ENCODE results near the gene SLC35D1. TPM values are rescaled to one million over a fixed set of nuclear protein-coding genes. Genes with fewer than 3 reads are reported as not detected.

SLC35D1 gene
- total and polyA plus RNA-seq, 9 of the 15 experiments (the other 6 are each of a cell fraction or from before 2014, with no cell fraction given), result 2.3 to 10.4 (median 6.4) TPM

- peak; percentile 88 to 93 (median 92) for TF ChIP-seq CTCF (IDR thresholded peaks at IDR 0.05 in 2 of 3, conservative IDR thresholded peaks at IDR 0.05 in 1 of 3; ENCODE audit: insufficient read depth in 2 of 3, low read depth in 1 of 3, low read length in 3 of 3)
- TF ChIP-seq CTBP1 (IDR thresholded peaks at IDR 0.05; ENCODE audit: borderline replicate concordance), result peak; percentile 26; the same call in 1 of the 2 replicates
- TF ChIP-seq FIP1L1 (IDR thresholded peaks at IDR 0.05; ENCODE audit: low read depth, low read length, poor library complexity, severe bottlenecking), result no peak
- no peak for TF ChIP-seq MXI1 (IDR thresholded peaks at IDR 0.05; ENCODE audit: low read depth, low read length)
- no peak for TF ChIP-seq GABPB1 (CRISPR knock-in tag; IDR thresholded peaks at IDR 0.05)
- no peak for TF ChIP-seq SAFB2 (IDR thresholded peaks at IDR 0.05; ENCODE audit: borderline replicate concordance, low read depth, low read length, severe bottlenecking)
- TF ChIP-seq ZZZ3 (IDR thresholded peaks at IDR 0.05), result no peak
- TF ChIP-seq NCOA4 (IDR thresholded peaks at IDR 0.05; ENCODE audit: partially characterized antibody), result no peak
- peak; percentile 93 to 96 for TF ChIP-seq RAD21 (CRISPR knock-in tag; conservative IDR thresholded peaks at IDR 0.05 in 1 of 2, IDR thresholded peaks at IDR 0.05 in 1 of 2)
- TF ChIP-seq NRF1 (conservative IDR thresholded peaks at IDR 0.05 in 1 of 2, IDR thresholded peaks at IDR 0.05 in 1 of 2), result no peak
- peak; percentile 87 for TF ChIP-seq DEAF1 (CRISPR knock-in tag; IDR thresholded peaks at IDR 0.05)
- peak; percentile 61; the same call in 1 of the 2 replicates for TF ChIP-seq CC2D1A (IDR thresholded peaks at IDR 0.05)
- TF ChIP-seq REST (IDR thresholded peaks at IDR 0.05; ENCODE audit: borderline replicate concordance), result peak; percentile 88
- no peak for TF ChIP-seq REST (CRISPR knock-in tag; IDR thresholded peaks at IDR 0.05; ENCODE audit: low read depth)
- TF ChIP-seq NFRKB (IDR thresholded peaks at IDR 0.05; ENCODE audit: low read depth), result no peak
- TF ChIP-seq HIVEP1 (CRISPR knock-in tag; IDR thresholded peaks at IDR 0.05), result no peak
Observed at GRCh38 chr1:66996018-66996682, 57.8 kb downstream of the SLC35D1 start (continued).
